T-helper 1 cell treated with Interleukin-12 subunit alpha and Interleukin-12 subunit beta and Interleukin-4 antibody, amounts not matched to agents 30 ng/mL and 1 ng/mL, for 36 hours (primary cell): ENCODE results near the gene TTC19. TPM values are rescaled to one million over a fixed set of nuclear protein-coding genes. Genes with fewer than 3 reads are reported as not detected.
"Not testable (repeated sequence)": the region's sequence is repeated elsewhere in the genome, so short reads cannot be mapped to it uniquely, and the experiment has no call there.

Source experiments
- intact Hi-C: fragments of 100-400 bp; cut with micrococcal nuclease; formaldehyde crosslinking; loops from one replicate; pipeline ENCODE4 v1.15.1; 2024
- total RNA-seq: library from RNA; stranded (reverse); gene quantifications from 2 replicates; pipeline ENCODE4 v1.2.3, GENCODE V29; 2022

Gene TTC19
- total RNA-seq, 1 donor from 2014 or later = 28.0 TPM

- intact Hi-C loops = loop anchor here (5.0 to 10.0 kb wide), 4 partner anchors 192 to 510 kb away; partner anchors contain the start of genes NCOR1 and PIGL
Observed at GRCh38 chr17:16025202-16025601, 25.6 kb downstream of the TTC19 start.

- intact Hi-C loops = loop anchor here (5.0 to 10.0 kb wide), 4 partner anchors 190 to 508 kb away; partner anchors contain the start of genes NCOR1 and PIGL
Observed at GRCh38 chr17:16026895-16027294, 27.3 kb downstream of the TTC19 start.

- intact Hi-C loops = loop anchor here (1.0 to 10.0 kb wide), 7 partner anchors 27 to 507 kb away; partner anchors contain the start of genes NCOR1 and PIGL
Observed at GRCh38 chr17:16027708-16028584, 28.3 kb downstream of the TTC19 start.

GRCh38 chr17:16033729-16034349 is 34.2 kb downstream of the TTC19 start:
- intact Hi-C loops = no loop called here

- intact Hi-C loops = no loop called here
Observed at GRCh38 chr17:16036261-16036660, 36.6 kb downstream of the TTC19 start.

GRCh38 chr17:16037636-16038035 is 38.0 kb downstream of the TTC19 start:
- intact Hi-C loops = no loop called here

- intact Hi-C loops = no loop called here
Observed at GRCh38 chr17:16040710-16041251, 41.2 kb downstream of the TTC19 start.

GRCh38 chr17:16044487-16044886 is 44.9 kb downstream of the TTC19 start:
- intact Hi-C loops = no loop called here

GRCh38 chr17:16046966-16047365 is 47.3 kb downstream of the TTC19 start:
- intact Hi-C loops = no loop called here

GRCh38 chr17:16048811-16049449 is 49.3 kb downstream of the TTC19 start:
- intact Hi-C loops = no loop called here

GRCh38 chr17:16050844-16051243 is 51.2 kb downstream of the TTC19 start:
- intact Hi-C loops = no loop called here

GRCh38 chr17:16052486-16052885 is 52.9 kb downstream of the TTC19 start:
- intact Hi-C loops = no loop called here

- intact Hi-C loops = not testable (repeated sequence)
Observed at GRCh38 chr17:16055139-16055538, 55.5 kb downstream of the TTC19 start.

GRCh38 chr17:16061631-16062030 is 62.0 kb downstream of the TTC19 start:
- intact Hi-C loops = no loop called here

- intact Hi-C loops = no loop called here
Observed at GRCh38 chr17:16066125-16066524, 66.5 kb downstream of the TTC19 start.

GRCh38 chr17:16068323-16068722 is 68.7 kb downstream of the TTC19 start:
- intact Hi-C loops = no loop called here

GRCh38 chr17:16072031-16072430 is 72.4 kb downstream of the TTC19 start:
- intact Hi-C loops = no loop called here

GRCh38 chr17:16073845-16074244 is 74.2 kb downstream of the TTC19 start:
- intact Hi-C loops = no loop called here

GRCh38 chr17:16074423-16074822 is 74.8 kb downstream of the TTC19 start:
- intact Hi-C loops = no loop called here

- intact Hi-C loops = no loop called here
Observed at GRCh38 chr17:16075949-16076348, 76.3 kb downstream of the TTC19 start.
